ENCODE measurements around the gene SOBP.

Gene SOBP

DNA sequence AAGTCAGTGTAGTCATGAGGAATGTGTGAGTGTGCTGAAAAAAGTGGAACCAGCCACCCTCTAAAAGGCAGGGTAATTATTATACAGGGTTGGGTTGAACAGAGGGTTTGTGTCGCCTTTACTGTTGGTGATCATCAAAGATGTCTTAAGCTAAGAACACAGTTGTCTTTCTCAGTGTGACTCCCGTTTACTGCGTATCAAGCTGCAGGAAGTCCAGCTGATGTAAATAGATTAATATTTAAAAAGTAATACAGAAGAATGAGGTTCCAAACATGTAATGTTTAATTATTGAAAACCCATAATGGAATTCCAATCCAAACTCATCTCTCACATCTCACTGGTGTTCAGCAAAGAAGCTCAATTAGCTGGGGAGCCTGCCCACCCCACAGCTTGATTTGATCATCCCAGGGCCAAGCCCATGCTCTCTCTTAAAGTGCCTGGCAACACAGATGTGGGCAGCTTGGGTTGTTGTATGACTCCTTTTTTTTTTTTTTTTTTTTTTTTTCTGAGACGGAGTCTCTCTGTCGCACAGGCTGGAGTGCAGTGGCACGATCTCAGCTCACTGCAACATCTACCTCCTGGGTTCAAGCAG is 127.5 kb downstream of the SOBP start:
- no peak for DNase-seq (ENCODE audit: low read depth in 2 of 2)

DNA sequence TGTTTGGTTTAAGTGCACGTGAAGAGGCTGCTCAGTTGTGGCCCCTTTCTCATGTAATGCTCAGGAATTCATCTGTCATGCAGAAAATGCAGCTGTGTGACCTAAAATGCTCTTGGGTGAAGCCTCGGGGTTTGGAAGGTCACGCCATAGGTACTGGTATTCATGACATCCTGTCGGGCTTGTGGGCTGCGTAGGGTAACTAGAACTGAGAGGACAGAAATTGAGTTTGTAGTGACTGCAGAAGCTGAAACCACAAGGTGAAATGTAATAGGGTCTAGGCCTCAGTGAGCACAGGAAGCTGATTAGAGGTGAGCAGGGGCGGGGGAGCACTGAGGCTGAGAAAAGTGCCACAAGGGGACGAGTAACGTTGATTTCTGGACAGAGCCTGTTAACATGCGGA is 128.8 kb downstream of the SOBP start:
- peak in 1 of 2 experiments; percentile 13 for DNase-seq (ENCODE audit: low read depth in 2 of 2)

DNA sequence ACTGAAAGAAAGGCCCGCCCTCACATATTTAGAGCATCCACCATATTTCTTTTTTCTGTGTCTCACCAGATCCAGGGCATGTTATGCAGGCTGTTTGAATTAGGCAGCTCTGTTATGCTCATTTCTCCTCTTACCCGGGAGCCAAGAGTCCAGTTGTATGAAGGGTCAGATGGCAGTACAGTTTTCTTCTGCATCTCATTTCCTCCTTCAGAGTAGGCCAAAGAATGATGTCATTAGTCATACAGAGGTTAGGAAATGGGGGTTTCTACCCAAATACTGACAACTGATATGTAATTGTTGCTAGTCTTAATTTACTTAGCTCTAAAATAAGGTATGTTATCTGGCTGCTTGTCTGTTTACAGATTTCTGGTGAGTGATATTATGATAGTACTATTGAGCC is 130.8 kb downstream of the SOBP start:
- no peak for DNase-seq (ENCODE audit: low read depth in 2 of 2)

DNA sequence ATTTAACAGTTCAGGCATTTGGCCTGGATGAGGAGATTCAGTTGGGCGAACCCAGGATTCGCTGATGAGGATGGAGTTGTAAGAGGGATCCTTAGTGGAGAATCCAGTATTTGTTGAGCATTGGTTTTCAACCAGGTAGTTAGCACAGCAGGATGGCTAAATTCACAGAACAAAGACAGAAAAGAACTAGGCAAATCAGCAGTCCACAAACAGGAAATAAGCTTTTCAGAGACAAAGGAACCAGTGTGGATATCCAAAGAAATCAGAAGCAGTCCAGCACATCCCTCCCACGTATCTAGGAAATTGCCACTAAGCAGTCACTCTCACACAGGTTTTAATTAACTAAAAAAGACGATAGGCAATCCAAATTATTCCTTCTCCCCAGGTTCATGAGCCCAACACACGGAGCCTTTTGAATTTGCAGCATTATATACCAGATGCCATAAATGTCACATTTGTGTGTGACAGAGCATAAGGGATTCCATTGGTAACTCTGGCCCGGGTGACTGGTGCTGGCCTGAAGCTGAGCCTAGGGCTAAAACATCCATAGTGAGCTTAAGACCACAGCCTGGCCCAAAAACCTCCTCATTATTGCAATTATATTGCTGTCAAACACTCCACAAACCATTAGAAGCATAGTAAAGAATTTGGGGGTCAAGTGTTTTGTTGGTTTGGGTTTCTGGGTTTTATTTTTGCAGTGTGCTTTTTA is 131.5 kb downstream of the SOBP start:
- no peak for DNase-seq (ENCODE audit: low read depth in 2 of 2)

DNA sequence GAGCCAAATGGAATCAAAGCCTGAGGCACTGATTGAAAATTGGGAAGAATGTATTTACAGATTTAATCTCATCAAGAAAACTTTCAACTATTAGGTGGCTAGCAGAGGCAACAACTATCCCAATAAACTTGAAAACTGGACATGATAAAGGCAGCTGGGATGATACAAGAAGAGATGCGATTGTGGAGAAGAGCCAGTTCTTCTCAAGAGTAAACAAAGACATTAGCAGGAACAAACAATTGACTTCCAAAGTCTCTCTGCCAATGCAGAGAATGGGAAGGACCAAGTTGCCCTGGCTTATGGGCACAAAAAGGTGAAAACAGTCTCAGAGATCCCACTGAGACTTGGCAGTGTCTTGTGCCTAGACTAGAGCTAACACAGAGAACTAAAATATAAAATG is 132.4 kb downstream of the SOBP start:
- no peak for DNase-seq (ENCODE audit: low read depth in 2 of 2)

DNA sequence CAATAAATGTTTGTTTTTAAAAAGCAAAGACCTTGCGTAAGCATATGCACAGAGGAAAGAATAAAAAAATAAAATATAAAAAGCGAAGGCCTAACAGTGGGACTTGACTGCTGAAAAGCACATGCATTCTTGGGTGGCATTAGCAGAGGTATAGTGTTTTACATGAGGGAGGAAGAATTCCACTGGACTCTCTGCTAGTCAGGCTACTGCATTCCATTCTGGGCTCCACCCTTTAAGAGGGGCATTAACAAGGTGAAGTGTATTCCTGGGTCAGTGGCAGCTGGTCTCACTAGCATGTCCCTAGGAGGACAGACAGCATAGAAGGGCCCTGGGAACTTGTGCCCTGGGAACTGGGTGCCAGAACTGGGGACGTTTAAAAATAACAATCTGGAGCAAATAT is 134.1 kb downstream of the SOBP start:
- DNase-seq (ENCODE audit: low read depth in 2 of 2): no peak

DNA sequence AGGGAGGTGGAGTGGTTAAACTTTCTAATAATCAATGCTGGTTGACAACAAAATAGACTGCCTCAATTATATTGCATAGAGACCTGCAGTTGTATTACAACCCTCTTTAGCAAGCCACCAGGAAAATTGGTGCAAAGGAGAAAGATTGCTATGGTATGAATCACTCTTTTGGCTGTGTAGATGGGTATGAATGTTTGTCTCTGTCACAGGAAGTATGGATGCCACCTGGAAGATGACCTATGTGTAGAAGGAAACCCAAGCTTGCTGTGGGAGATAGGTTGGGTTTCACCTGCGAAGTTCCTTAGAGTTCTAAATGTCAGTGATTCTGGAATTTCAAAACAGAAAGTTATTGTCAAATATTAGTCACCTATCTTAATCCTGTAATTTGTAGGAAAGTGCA is 134.6 kb downstream of the SOBP start:
- no peak for DNase-seq (ENCODE audit: low read depth in 2 of 2)

DNA sequence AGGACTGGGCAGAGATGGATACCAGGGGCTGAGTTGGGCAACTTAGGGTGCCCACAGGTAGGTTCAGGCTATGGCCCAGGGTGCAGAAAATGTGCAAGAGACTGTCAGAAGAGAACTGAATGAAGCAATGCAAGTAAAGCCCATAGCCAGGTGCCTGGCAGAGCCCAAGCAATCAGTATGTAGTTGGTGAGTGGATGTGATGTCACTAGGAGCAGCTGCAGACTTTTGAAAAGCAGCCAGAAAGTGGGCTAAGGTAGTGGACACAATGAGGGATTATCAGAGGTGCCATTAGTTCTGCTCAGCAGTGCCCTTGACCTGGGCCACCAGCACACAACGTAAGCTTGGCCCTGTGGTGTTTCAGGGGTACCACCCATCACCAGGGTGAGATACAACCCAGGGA is 135.3 kb downstream of the SOBP start:
- DNase-seq (ENCODE audit: low read depth in 2 of 2): no peak

DNA sequence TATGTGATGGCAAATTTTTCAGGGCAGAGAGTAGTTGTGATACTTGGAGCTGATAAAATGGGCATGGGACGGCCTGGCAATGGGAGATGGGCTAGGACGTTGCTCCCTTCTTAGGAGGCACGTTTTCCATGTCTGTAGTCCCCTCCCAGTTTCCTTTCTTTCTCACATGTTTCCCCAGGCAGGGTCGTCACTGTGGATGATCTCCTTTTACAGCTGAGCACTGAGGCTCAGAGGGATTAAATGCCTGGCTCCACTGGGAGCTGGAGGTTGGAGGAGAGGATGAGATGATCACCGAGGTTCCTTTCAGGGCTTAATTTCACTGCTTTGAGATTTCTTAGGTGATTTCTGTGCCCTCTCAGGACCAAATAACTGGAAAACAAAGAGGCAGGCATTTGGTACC is 136.7 kb downstream of the SOBP start:
- DNase-seq (ENCODE audit: low read depth in 2 of 2): no peak

DNA sequence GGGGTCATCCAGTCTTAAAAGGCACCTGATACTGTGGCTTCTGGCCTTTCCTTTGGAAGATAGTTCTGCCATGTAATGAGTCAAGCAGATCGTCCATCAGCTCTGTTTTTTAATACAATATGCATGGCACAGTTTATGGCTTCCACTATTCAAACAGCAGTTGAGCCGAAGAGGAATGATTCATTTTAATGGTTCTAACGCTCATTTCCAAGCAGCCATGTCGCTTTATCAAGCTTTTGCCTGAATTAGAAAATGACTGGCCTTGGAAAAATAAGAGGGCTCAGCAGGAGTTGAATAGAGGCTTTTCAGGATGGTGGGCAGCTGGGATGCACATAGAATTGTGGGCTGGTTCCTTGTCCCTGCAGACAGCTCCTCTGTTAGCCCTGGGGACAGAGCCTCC is 138.1 kb downstream of the SOBP start:
- no peak for DNase-seq (ENCODE audit: low read depth in 2 of 2)

DNA sequence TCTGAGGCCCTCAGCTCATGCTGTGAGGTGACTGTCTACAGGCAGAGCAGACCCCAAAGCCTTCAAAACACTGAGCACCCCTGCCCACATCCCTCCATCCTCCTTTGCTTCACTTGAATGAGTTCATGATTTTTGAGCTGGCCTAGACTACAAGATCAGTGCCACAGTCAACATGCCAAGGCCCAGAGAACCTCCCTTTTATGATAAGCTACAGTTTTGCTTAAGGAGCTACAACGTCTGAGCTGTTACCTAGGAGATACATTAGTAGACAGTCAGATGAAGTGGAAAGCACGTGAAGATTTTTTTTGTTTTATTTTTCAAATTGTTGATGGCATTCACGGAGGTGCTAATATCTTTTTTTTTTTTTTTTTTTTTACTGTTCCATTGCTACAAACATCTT is 139.0 kb downstream of the SOBP start:
- no peak for DNase-seq (ENCODE audit: low read depth in 2 of 2)

DNA sequence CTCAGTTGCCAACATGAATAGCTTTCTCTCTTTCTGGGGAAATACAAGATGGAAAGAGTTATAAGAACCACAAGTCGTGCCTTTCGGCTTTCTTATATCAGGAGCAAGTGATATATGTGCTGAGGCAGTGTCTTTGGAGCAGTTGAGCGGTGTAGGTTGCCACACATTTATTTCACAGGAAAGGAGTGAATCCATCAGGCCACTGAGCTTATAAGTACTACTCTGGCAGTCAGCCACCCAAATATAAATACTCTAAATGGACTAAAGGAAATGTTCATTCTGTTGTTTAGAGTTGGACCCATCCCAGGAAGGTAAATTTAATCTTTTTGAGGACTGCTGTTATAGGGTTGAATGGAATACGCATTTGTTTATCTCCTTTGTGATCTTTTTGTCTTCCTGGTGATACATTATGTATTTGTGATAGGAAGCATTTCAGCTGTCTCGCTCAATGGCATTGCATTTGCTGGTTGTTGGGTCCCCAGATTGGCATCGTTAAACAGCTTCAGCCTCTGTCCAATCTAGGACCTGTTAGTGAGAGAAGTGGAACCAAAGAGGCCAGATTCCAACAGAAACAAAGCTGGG is 139.7 kb downstream of the SOBP start:
- DNase-seq (ENCODE audit: low read depth in 2 of 2): no peak

DNA sequence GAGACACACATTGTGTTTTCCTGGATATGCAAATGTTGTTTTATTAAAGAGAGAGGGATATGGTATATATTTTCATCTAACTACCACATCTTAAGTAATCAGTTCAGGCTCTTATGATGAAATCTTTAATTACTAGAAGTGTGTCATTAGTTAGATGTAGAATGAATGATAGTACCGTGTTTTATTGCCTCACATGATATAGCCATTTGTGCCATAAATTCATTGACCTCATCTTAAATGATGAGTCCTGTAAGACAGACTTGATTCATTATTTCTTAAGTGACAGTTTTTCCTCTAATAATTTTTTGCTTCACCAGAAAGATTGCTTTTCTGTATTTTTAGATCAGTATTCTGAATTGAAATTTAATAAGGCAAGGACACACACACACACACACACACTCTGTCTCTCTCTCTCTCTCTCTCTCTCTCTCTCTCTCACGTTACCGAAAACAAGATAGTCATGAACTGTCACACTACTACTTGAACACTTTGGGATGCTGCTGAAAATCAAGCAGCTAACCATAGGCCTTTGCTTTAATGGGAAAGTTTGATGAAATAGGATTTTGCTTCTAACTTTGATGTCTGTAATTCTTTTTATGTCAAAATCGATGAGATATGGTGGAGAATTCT is 140.5 kb downstream of the SOBP start:
- no peak for DNase-seq (ENCODE audit: low read depth in 2 of 2)

DNA sequence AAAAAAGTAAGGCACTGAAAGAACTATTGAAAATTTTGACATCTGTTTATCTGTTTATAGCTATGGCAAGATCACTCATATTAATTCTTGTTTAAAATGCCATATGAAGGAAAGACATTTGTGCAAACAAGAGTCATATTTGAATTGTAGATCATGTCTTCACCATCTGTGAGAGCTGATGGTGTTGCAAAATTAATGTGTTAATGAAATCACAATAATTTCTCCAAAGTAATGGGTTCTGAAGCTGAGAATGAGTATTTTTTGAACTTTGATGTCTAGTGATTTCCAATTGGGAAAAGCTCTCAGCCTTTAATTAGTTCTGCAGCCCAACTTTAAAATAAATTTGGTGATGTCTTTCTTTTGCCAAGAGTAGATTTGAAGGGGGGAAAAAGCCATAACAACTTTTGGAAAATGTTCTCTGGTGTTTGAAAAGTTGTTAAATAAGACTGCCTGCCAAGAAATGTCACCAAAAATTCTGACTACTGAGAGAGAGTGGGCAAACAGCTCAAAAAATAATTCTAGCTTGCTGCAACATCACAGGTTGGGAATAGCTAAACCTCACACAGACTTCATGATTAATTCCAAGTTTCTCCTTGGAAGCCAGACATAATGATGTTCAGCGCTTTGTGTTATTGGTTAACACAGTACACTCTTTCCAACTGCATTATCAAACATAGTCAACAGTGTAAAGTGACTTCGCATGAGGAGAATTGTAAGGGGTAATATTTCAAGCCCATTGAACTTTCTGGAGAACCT is 142.6 kb downstream of the SOBP start:
- DNase-seq (ENCODE audit: low read depth in 2 of 2): no peak

DNA sequence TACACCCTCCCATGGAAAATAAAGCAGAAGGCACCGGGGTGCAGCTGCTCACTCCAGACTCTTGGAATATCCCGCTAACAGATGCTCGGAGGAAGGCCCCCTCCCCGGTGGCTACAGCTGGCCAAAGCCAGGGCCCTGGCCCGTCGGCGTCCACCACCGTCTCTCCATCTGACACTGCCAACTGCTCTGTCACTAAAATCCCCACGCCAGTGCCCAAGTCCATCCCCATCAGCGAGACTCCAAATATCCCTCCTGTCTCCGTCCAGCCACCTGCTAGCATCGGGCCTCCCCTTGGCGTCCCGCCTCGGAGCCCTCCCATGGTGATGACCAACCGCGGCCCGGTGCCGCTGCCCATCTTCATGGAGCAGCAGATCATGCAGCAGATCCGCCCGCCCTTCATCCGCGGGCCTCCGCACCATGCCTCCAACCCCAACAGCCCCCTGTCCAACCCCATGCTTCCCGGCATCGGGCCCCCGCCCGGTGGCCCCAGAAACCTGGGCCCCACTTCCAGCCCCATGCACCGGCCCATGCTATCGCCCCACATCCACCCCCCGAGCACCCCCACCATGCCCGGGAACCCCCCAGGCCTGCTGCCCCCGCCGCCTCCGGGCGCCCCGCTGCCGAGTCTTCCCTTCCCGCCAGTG is 143.9 kb downstream of the SOBP start:
- no peak for DNase-seq (ENCODE audit: low read depth in 2 of 2)

DNA sequence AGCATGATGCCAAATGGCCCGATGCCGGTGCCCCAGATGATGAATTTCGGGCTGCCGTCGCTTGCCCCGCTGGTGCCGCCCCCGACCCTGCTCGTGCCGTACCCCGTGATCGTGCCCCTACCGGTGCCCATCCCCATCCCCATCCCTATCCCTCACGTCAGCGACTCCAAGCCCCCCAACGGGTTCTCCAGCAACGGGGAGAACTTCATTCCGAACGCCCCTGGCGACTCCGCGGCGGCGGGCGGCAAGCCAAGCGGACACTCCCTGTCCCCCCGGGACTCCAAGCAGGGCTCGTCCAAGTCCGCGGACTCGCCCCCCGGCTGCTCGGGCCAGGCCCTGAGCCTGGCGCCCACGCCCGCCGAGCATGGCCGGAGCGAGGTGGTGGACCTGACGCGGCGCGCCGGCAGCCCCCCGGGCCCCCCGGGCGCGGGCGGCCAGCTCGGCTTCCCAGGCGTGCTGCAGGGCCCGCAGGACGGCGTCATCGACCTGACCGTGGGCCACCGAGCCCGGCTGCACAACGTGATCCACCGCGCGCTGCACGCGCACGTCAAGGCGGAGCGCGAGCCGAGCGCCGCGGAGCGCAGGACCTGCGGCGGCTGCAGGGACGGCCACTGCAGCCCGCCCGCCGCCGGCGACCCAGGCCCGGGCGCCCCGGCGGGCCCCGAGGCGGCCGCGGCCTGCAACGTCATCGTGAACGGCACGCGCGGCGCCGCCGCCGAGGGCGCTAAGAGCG is 144.6 kb downstream of the SOBP start:
- DNase-seq (ENCODE audit: low read depth in 2 of 2): no peak

DNA sequence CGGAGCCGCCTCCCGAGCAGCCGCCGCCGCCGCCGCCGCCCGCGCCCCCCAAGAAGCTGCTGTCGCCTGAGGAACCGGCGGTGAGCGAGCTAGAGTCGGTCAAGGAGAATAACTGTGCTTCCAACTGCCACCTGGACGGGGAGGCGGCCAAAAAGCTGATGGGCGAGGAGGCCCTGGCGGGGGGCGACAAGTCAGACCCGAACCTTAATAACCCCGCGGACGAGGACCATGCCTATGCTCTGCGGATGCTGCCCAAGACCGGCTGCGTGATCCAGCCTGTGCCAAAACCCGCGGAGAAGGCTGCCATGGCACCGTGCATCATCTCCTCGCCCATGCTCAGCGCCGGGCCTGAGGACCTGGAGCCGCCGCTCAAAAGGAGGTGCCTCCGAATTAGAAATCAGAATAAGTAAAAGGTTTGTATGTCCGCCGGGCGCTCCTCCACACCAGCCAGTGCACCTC is 145.2 kb downstream of the SOBP start:
- no peak for DNase-seq (ENCODE audit: low read depth in 2 of 2)

DNA sequence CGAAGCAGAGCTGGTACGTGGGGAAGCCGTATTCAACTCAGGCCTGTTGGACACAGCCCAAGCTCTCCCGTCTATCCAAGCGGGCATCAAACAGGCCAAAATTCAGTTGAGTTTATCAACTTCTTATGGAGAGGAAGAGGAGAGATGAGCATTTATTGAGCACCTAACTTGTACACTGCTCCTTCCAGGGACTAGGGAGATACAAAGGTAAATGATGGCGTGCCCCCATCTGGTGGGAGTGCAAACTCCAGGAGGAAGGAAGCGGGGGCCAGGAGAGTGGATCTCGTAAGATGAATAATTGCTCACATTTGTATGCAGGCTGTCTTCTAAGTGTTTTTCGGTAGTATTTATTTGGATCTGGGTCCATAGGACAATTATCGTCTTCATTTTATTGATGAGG is 146.6 kb downstream of the SOBP start:
- no peak for DNase-seq (ENCODE audit: low read depth in 2 of 2)

DNA sequence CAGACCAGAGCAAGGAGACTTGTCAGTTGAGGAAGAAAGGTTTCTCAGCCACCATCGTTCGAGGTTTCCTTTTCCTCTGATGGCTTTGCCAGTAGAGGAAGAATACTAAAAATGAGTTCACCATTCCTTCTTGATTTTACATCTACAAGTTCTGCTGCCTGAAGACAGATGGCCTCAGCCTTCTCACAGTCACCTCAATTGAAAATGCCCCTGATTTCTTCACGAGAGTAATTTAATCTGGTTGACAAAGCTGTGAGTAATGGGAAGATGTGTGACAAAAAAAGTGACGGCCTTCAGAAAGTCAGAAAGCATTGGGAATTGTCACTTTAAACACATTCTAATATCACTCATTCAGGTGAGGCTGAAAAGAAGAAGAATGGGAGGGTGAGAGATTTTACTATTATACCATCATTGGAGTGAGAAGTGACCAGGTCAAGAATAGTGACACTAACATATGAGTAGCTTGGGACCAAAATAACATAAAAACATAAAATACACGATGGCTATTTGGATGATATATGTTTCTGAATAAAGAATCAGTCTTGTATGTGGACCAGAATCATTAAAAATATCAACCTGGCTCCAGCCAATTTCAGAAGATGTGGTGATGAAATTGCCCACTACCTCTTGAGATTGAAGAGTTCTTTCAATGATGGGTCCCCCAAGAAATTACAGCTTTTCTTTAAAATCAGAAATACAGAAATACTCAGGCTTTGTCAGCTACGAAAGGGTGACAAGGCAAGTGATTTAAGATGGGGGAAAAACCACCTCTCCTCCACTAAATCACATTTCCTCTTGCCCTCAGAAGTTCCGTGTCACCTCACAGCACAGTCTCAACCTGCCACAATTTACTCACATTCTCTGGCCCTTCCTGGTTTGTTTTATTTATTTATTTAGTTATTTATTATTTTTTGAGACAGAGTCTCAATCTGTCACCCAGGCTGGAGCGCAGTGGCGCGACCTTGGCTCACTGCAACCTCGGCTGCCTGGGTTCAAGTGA is 147.7 kb downstream of the SOBP start:
- DNase-seq (ENCODE audit: low read depth in 2 of 2): no peak

DNA sequence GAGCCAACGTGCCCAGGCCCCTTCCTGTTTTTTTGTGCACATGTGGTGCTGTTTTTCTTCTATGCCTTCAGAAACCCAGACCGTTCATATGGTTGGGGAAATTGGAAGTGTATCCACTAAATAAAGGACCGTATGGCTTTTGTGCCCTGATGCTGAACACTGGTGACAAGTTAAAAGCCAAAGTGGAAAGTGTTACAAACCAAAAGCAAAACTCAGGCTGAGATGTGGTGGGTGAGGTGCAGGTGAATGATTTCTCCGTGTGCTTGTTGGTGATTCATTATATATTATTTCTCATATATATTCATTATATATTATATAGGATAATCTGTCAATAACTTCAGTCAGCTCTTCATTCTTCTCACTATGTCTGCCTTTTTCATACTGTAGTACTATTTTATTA is 148.6 kb downstream of the SOBP start:
- no peak for DNase-seq (ENCODE audit: low read depth in 2 of 2)

Data from stimulated activated CD4-positive, alpha-beta T cell treated with anti-CD3 and anti-CD28 coated beads, Interleukin-12 subunit alpha, Interleukin-12 subunit beta, amount 100 ng/mL, for 24 hours (primary cell).